ENCODE measurements around the gene TNNI3K.

The TNNI3K gene

GRCh38 chr1:74396462-74396861 lies 161.3 kb downstream of the TNNI3K start:
- Histone ChIP-seq H3K27me3 (ENCODE audit: insufficient read depth, low read depth, severe bottlenecking) (no peaks in the 10 kb centered on the region), H3K36me3 (no peaks in the 10 kb centered on the region), H3K9me3 (ENCODE audit: severe bottlenecking) (no peaks in the 10 kb centered on the region), H3K4me3 (ENCODE audit: low read depth, low read length) (no peak overlapping the region), H3K27ac (no peak overlapping the region)
- no peak for DNase-seq
- TF ChIP-seq, protein P1, sequence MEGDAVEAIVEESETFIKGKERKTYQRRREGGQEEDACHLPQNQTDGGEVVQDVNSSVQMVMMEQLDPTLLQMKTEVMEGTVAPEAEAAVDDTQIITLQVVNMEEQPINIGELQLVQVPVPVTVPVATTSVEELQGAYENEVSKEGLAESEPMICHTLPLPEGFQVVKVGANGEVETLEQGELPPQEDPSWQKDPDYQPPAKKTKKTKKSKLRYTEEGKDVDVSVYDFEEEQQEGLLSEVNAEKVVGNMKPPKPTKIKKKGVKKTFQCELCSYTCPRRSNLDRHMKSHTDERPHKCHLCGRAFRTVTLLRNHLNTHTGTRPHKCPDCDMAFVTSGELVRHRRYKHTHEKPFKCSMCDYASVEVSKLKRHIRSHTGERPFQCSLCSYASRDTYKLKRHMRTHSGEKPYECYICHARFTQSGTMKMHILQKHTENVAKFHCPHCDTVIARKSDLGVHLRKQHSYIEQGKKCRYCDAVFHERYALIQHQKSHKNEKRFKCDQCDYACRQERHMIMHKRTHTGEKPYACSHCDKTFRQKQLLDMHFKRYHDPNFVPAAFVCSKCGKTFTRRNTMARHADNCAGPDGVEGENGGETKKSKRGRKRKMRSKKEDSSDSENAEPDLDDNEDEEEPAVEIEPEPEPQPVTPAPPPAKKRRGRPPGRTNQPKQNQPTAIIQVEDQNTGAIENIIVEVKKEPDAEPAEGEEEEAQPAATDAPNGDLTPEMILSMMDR (IDR thresholded peaks at IDR 0.05; ENCODE audit: low read depth, low read length) = no peak

DNA sequence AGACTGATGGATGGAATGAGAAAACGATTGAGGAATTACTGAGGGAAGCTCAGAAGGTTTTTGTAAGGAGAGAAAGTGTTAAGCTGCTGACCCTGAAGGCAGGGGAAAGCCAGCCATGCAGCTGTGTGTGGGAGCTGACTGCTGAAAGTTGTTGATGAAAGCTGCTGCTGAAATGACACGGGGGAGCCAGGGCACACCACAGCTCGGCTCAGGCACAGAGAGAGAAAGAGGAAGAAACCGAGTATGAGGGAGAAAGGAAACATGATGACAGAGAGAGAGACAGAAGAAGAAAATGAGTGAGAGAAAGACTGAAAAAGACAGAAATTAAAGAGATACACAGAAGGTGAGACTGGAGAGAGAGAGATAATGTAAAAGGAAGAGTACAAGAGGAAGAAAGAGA lies 161.7 kb downstream of the TNNI3K start:
- Histone ChIP-seq H3K27ac (no peak overlapping the region), H3K9me3 (ENCODE audit: severe bottlenecking) (no peaks in the 10 kb centered on the region), H3K36me3 (no peaks in the 10 kb centered on the region), H3K27me3 (ENCODE audit: insufficient read depth, low read depth, severe bottlenecking) (no peaks in the 10 kb centered on the region), H3K4me3 (ENCODE audit: low read depth, low read length) (no peak overlapping the region)
- no peak for DNase-seq
- TF ChIP-seq, protein P1 (IDR thresholded peaks at IDR 0.05; ENCODE audit: low read depth, low read length) = no peak

- H3K27me3 ChIP-seq (ENCODE audit: insufficient read depth, low read depth, severe bottlenecking) = no peaks in the 10 kb centered on the region
- DNase-seq = no peak
- TF ChIP-seq, protein P1 (IDR thresholded peaks at IDR 0.05; ENCODE audit: low read depth, low read length) = no peak
Observed at GRCh38 chr1:74399249-74399648, 164.1 kb downstream of the TNNI3K start.

DNA sequence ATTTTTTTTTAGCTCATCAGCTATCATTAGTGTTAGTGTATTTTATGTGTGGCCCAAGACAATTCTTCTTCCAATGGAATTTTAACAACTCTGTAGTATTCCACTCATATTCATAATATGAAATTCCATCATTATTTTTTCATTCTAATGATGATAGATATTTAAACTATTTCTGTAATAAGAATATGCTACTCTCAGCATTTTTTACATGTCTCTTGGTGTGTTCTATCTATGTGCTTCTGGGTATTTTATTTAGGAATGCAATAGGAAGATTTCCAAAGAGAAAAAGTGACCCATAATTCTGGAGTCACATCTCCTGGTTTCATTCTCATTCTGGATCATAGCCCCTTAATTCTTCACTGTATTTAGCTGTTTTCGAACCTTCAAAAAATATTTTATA lies 167.7 kb downstream of the TNNI3K start:
- Histone ChIP-seq H3K27me3 (ENCODE audit: insufficient read depth, low read depth, severe bottlenecking) (no peaks in the 10 kb centered on the region), H3K4me3 (ENCODE audit: low read depth, low read length) (no peak overlapping the region), H3K27ac (no peak overlapping the region), H3K9me3 (ENCODE audit: severe bottlenecking) (no peaks in the 10 kb centered on the region), H3K36me3 (no peaks in the 10 kb centered on the region)
- no peak for DNase-seq
- TF ChIP-seq, protein P1 (IDR thresholded peaks at IDR 0.05; ENCODE audit: low read depth, low read length) = no peak

More at GRCh38 chr1:74399249-74399648, 164.1 kb downstream of the TNNI3K start:
- Histone ChIP-seq H3K36me3 (no peaks in the 10 kb centered on the region), H3K27ac (no peak overlapping the region), H3K9me3 (ENCODE audit: severe bottlenecking) (no peaks in the 10 kb centered on the region), H3K4me3 (ENCODE audit: low read depth, low read length) (no peak overlapping the region)

DNA sequence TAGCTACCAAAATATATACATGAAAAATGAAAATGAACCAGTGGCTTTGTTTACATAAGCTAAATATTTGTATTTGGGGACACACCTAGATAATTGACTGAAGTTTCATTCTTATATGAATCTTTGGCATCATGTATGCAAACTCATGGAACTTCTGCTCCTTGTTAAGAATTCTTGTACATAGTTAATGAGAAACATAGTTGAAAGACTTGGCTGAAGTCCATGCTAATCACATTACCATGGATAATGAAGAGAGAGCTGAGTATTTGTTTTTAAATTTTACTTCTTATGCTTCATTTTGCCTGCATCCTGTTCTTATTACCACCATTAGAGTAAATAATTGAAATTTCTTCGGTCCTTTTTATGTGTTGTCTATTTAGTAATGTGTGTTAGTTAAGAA lies 168.4 kb downstream of the TNNI3K start:
- DNase-seq = no peak
- no peaks in the 10 kb centered on the region for H3K36me3 ChIP-seq
- no peaks in the 10 kb centered on the region for H3K9me3 ChIP-seq (ENCODE audit: severe bottlenecking)
- no peaks in the 10 kb centered on the region for H3K27me3 ChIP-seq (ENCODE audit: insufficient read depth, low read depth, severe bottlenecking)
- H3K4me3 ChIP-seq (ENCODE audit: low read depth, low read length) = no peak overlapping the region
- H3K27ac ChIP-seq = no peak overlapping the region
- TF ChIP-seq, protein P1 (IDR thresholded peaks at IDR 0.05; ENCODE audit: low read depth, low read length) = no peak

DNA sequence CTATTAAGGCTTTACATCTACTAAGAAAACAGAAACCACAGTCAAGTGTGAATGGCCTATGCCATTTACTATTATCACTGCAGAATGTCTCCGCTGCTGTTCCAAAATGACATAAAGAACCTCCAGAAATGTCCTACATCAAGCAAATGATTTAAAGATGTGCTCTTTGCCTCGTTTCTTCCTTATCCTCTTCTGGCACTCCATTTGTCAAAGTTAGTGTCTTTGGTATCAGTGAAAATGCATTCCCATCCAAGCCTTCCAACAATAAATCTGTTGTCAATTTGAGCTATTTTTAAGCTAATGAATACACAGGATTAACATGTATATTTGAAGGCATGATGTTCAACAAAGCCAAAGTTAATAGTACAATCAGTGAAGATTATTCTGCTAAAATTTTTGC lies 171.6 kb downstream of the TNNI3K start:
- no peak overlapping the region for H3K27ac ChIP-seq
- H3K36me3 ChIP-seq = no peaks in the 10 kb centered on the region
- no peaks in the 10 kb centered on the region for H3K9me3 ChIP-seq (ENCODE audit: severe bottlenecking)
- no peak overlapping the region for H3K4me3 ChIP-seq (ENCODE audit: low read depth, low read length)
- no peaks in the 10 kb centered on the region for H3K27me3 ChIP-seq (ENCODE audit: insufficient read depth, low read depth, severe bottlenecking)
- no peak for DNase-seq
- TF ChIP-seq, protein P1 (IDR thresholded peaks at IDR 0.05; ENCODE audit: low read depth, low read length) = no peak

Data from WERI-Rb-1 (cell line).